SK-N-SH (cell line): ENCODE data around the gene UST. TPM values are rescaled to one million over a fixed set of nuclear protein-coding genes. Genes with fewer than 3 reads are reported as not detected.
"Not testable (repeated sequence)": the region's sequence is repeated elsewhere in the genome, so short reads cannot be mapped to it uniquely, and the experiment has no call there.

ENCODE experiments used
- CTCF ChIA-PET: fragments of 300-600, 350-600 bp; formaldehyde crosslinking; extraction: SDS; loops from one replicate; lab custom pipeline; 2021; lab: Yijun Ruan, JAX
- POLR2A ChIA-PET: fragments of 350-600 bp; sonication (Branson Sonifier 250); formaldehyde crosslinking; extraction: SDS; loops from one replicate; lab custom pipeline; 2020; ENCODE audit warnings: antibody characterized with exemption, inconsistent platforms; lab: Yijun Ruan, JAX
- DNase-seq: peaks from one replicate; pipeline ENCODE4 v3.0.0; 2012
- H2AFZ ChIP-seq: fragments of 200-600 bp; sonication (generic); 2 replicates; pipeline ENCODE4 v1.8.1; 2016; ENCODE audit warnings: antibody characterized with exemption, mild to moderate bottlenecking, low read depth
- H3F3A ChIP-seq: fragments of 200-600 bp; sonication (generic); replicated peaks from 2 replicates; pipeline ENCODE3; 2016; ENCODE audit warnings: antibody characterized with exemption, mild to moderate bottlenecking; ENCODE audit not compliant: insufficient read depth
- H3K27ac ChIP-seq, 2 experiments: fragments of 200-500 bp in 1 of 2; fragments of 200-600 bp in 1 of 2; sonication (Bioruptor generic) in 1 of 2; sonication (generic), shearing (Covaris generic) in 1 of 2; 2 replicates each; pipeline versions ENCODE4 v1.5.1 to v1.6.1; 2014 to 2016; ENCODE audit warnings: low read depth in 2 of 2, inconsistent platforms in 1 of 2, low read length in 1 of 2, mild to moderate bottlenecking in 1 of 2, mixed read lengths in 1 of 2
- H3K27me3 ChIP-seq: fragments of 200-600 bp; sonication (generic), shearing (Covaris generic); 2 replicates; pipeline ENCODE4 v1.6.1; 2016; ENCODE audit warnings: mixed run types; ENCODE audit not compliant: insufficient read depth
- H3K36me3 ChIP-seq, 2 experiments: fragments of 200-500 bp in 1 of 2; fragments of 200-600 bp in 1 of 2; sonication (Bioruptor generic) in 1 of 2; sonication (generic) in 1 of 2; replicated peaks in 1 of 2; 2 replicates each; pipeline versions ENCODE3 to v1.5.1; 2014 to 2016; ENCODE audit warnings: low read length in 1 of 2, mild to moderate bottlenecking in 1 of 2; ENCODE audit not compliant: insufficient read depth in 2 of 2, control insufficient read depth in 1 of 2
- H3K4me1 ChIP-seq, 2 experiments: fragments of 200-500 bp in 1 of 2; fragments of 200-600 bp in 1 of 2; sonication (Bioruptor generic) in 1 of 2; sonication (generic), shearing (Covaris generic) in 1 of 2; 2 replicates each; pipeline versions ENCODE4 v1.5.1 to v1.6.1; 2014 to 2016; ENCODE audit warnings: low read depth in 1 of 2, low read length in 1 of 2, mixed run types in 1 of 2; ENCODE audit not compliant: insufficient read depth in 2 of 2, control insufficient read depth in 1 of 2
- H3K4me2 ChIP-seq: fragments of 200-600 bp; sonication (generic), shearing (Covaris generic); 2 replicates; pipeline ENCODE4 v1.6.1; 2017; ENCODE audit warnings: mixed run types
- H3K4me3 ChIP-seq, 2 experiments: fragments of 200-500 bp in 1 of 2; fragments of 200-600 bp in 1 of 2; sonication (Bioruptor generic) in 1 of 2; sonication (generic), shearing (Covaris generic) in 1 of 2; 2 replicates each; pipeline versions ENCODE4 v1.5.1 to v1.8.1; 2014 to 2016; ENCODE audit warnings: low read depth in 2 of 2, inconsistent platforms in 1 of 2, low read length in 1 of 2, mild to moderate bottlenecking in 1 of 2, mixed read lengths in 1 of 2, moderate library complexity in 1 of 2
- H3K79me2 ChIP-seq: fragments of 200-600 bp; sonication (generic); 2 replicates; pipeline ENCODE4 v1.8.1; 2017; ENCODE audit warnings: mild to moderate bottlenecking; ENCODE audit not compliant: insufficient read depth
- H3K9ac ChIP-seq: fragments of 200-600 bp; sonication (generic); 2 replicates; pipeline ENCODE4 v1.6.1; 2017; ENCODE audit warnings: mixed run types
- H3K9me2 ChIP-seq: fragments of 200-600 bp; sonication (generic); 2 replicates; pipeline ENCODE4 v1.6.1; 2017; ENCODE audit warnings: mixed run types
- H3K9me3 ChIP-seq: fragments of 200-600 bp; sonication (generic); 2 replicates; pipeline ENCODE4 v1.6.1; 2017; ENCODE audit warnings: mixed run types, mild to moderate bottlenecking, moderate library complexity
- H4K20me1 ChIP-seq: fragments of 200-600 bp; sonication (generic); 2 replicates; pipeline ENCODE4 v1.6.1; 2017; ENCODE audit warnings: mild to moderate bottlenecking, mixed run types; ENCODE audit not compliant: insufficient read depth
- EP300 ChIP-seq, 2 experiments: IDR thresholded peaks; 2 replicates each; pipeline versions ENCODE4 v1.4.0 to v1.6.1; 2012; ENCODE audit warnings: borderline replicate concordance in 1 of 2, low read depth in 1 of 2, low read length in 1 of 2
- EZH2phosphoT487 ChIP-seq: fragments of 200-600 bp; sonication (generic); IDR thresholded peaks from 2 replicates; pipeline ENCODE4 v1.6.1; 2017; ENCODE audit warnings: low read depth, mixed run types, mild to moderate bottlenecking, antibody characterized with exemption, moderate library complexity, borderline replicate concordance
- FOXJ3 ChIP-seq: sonication (generic); formaldehyde crosslinking; IDR thresholded peaks from 2 replicates; pipeline ENCODE4 v1.5.1; 2020; ENCODE audit warnings: mild to moderate bottlenecking, missing genetic modification reagents
- GABPA ChIP-seq: IDR thresholded peaks from 2 replicates; pipeline ENCODE4 v1.4.0; 2012; ENCODE audit warnings: low read depth, mild to moderate bottlenecking
- JUND ChIP-seq: IDR thresholded peaks from 2 replicates; pipeline ENCODE4 v1.4.0; 2012
- MXI1 ChIP-seq: IDR thresholded peaks from 2 replicates; pipeline ENCODE4 v1.6.1; 2012; ENCODE audit warnings: mild to moderate bottlenecking, low read depth, low read length, improper control_type of control experiment
- NFIC ChIP-seq: IDR thresholded peaks from 2 replicates; pipeline ENCODE4 v1.4.0; 2012; ENCODE audit warnings: borderline replicate concordance
- NRF1 ChIP-seq: IDR thresholded peaks from 2 replicates; pipeline ENCODE4 v1.6.1; 2012; ENCODE audit warnings: low read depth, mild to moderate bottlenecking, low read length
- RAD21 ChIP-seq: IDR thresholded peaks from 2 replicates; pipeline ENCODE4 v1.6.1; 2012; ENCODE audit warnings: mild to moderate bottlenecking, low read length
- RFX5 ChIP-seq: IDR thresholded peaks from 2 replicates; pipeline ENCODE4 v1.6.1; 2012; ENCODE audit warnings: mild to moderate bottlenecking, improper control_type of control experiment, low read length
- TEAD4 ChIP-seq: IDR thresholded peaks from 2 replicates; pipeline ENCODE4 v1.4.0; 2012; ENCODE audit warnings: mild to moderate bottlenecking, borderline replicate concordance; ENCODE audit not compliant: insufficient read depth
- USF1 ChIP-seq: IDR thresholded peaks from 2 replicates; pipeline ENCODE4 v1.4.0; 2012; ENCODE audit warnings: low read depth, borderline replicate concordance
- YY1 ChIP-seq: IDR thresholded peaks from 2 replicates; pipeline ENCODE4 v1.4.0; 2012; ENCODE audit warnings: low read depth, mild to moderate bottlenecking
- ZBTB33 ChIP-seq: IDR thresholded peaks from 2 replicates; pipeline ENCODE4 v1.4.0; 2012; ENCODE audit warnings: low read depth, borderline replicate concordance
- WGBS: methylation state at CpG from one replicate; pipeline ENCODE4 v1.1.6; 2017; ENCODE audit warnings: low lambda C conversion rate; 5-methylcytosine and 5-hydroxymethylcytosine counted together
- polyA plus RNA-seq, 3 experiments: library from polyadenylated mRNA; depleted of rRNA; stranded (reverse); fragments of >200 nt; gene quantifications; 2 replicates each; pipeline ENCODE4 v1.2.3, GENCODE V29; 2012
- TF ChIP-seq, protein P1 (sequence below): fragments of 200-600 bp; sonication (generic); IDR thresholded peaks from 2 replicates; pipeline ENCODE4 v1.6.1; 2017; ENCODE audit warnings: antibody characterized with exemption, mild to moderate bottlenecking, moderate library complexity

Gene UST
- polyA plus RNA-seq, 1 of the 3 experiments (the other 2 are of a cell fraction) = 1.7 TPM

- H3K36me3 ChIP-seq = no peaks in the 10 kb centered on the region
- no peaks in the 10 kb centered on the region for H3K9me2 ChIP-seq
- CTCF ChIA-PET = no interaction called here
- H2AFZ ChIP-seq = no peak overlapping the region
- no peak overlapping the region for H3K4me2 ChIP-seq
- no peak for DNase-seq
- POLR2A ChIA-PET = no interaction called here
- H3K27me3 ChIP-seq = peaks cover 15% of the 10 kb centered on the region; the same call in 1 of the 2 replicates
- H3K27ac ChIP-seq = no peak overlapping the region
- H3K79me2 ChIP-seq = no peaks in the 10 kb centered on the region
- no peaks in the 10 kb centered on the region for H3K9me3 ChIP-seq
- 11% methylated on average over 5 of the region's 5 CpGs for WGBS
- TF ChIP-seq YY1 = no peak
- TF ChIP-seq RAD21 = no peak
- no peak for TF ChIP-seq EZH2phosphoT487
- no peak for TF ChIP-seq NRF1
- no peak for TF ChIP-seq MXI1
- TF ChIP-seq FOXJ3 (CRISPR knock-in tag) = no peak
- TF ChIP-seq JUND = no peak
- no peak for TF ChIP-seq NFIC
- TF ChIP-seq TEAD4 = no peak
- TF ChIP-seq, protein P1, sequence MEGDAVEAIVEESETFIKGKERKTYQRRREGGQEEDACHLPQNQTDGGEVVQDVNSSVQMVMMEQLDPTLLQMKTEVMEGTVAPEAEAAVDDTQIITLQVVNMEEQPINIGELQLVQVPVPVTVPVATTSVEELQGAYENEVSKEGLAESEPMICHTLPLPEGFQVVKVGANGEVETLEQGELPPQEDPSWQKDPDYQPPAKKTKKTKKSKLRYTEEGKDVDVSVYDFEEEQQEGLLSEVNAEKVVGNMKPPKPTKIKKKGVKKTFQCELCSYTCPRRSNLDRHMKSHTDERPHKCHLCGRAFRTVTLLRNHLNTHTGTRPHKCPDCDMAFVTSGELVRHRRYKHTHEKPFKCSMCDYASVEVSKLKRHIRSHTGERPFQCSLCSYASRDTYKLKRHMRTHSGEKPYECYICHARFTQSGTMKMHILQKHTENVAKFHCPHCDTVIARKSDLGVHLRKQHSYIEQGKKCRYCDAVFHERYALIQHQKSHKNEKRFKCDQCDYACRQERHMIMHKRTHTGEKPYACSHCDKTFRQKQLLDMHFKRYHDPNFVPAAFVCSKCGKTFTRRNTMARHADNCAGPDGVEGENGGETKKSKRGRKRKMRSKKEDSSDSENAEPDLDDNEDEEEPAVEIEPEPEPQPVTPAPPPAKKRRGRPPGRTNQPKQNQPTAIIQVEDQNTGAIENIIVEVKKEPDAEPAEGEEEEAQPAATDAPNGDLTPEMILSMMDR = no peak
- no peak for TF ChIP-seq ZBTB33
- H3F3A ChIP-seq = no peaks in the 10 kb centered on the region
- H3K4me3 ChIP-seq = no peak overlapping the region
- H4K20me1 ChIP-seq = no peaks in the 10 kb centered on the region
- H3K4me1 ChIP-seq = no peaks in the 10 kb centered on the region
- H3K9ac ChIP-seq = no peak overlapping the region
Measured at GRCh38 chr6:148912252-148912651, 165.4 kb downstream of the UST start.

- H3F3A ChIP-seq = no peaks in the 10 kb centered on the region
- H3K27me3 ChIP-seq = peaks cover 6% of the 10 kb centered on the region; the same call in 1 of the 2 replicates
- no peak overlapping the region for H3K4me3 ChIP-seq
- no peaks in the 10 kb centered on the region for H3K9me2 ChIP-seq
- no peak overlapping the region for H3K9ac ChIP-seq
- no peaks in the 10 kb centered on the region for H3K79me2 ChIP-seq
- H3K4me2 ChIP-seq = no peak overlapping the region
- H4K20me1 ChIP-seq = no peaks in the 10 kb centered on the region
- ChIA-PET CTCF (no interaction called here), POLR2A (no interaction called here)
- TF ChIP-seq GABPA (no peak), NRF1 (no peak), NFIC (no peak), RAD21 (no peak), RFX5 (no peak), USF1 (no peak), FOXJ3 (CRISPR knock-in tag) (no peak), YY1 (no peak), EP300 (IDR thresholded peaks at IDR 0.05; ENCODE audit: borderline replicate concordance in 1 of 2, low read depth in 1 of 2, low read length in 1 of 2) (no peak)
- no peak for DNase-seq
- no peak overlapping the region for H2AFZ ChIP-seq
- no peaks in the 10 kb centered on the region for H3K4me1 ChIP-seq
- no peaks in the 10 kb centered on the region for H3K9me3 ChIP-seq
- 33% methylated on average over 1 of the region's 1 CpG for WGBS
- no peak overlapping the region for H3K27ac ChIP-seq
- no peaks in the 10 kb centered on the region for H3K36me3 ChIP-seq
Measured at GRCh38 chr6:148915810-148916209, 169.0 kb downstream of the UST start.

DNA sequence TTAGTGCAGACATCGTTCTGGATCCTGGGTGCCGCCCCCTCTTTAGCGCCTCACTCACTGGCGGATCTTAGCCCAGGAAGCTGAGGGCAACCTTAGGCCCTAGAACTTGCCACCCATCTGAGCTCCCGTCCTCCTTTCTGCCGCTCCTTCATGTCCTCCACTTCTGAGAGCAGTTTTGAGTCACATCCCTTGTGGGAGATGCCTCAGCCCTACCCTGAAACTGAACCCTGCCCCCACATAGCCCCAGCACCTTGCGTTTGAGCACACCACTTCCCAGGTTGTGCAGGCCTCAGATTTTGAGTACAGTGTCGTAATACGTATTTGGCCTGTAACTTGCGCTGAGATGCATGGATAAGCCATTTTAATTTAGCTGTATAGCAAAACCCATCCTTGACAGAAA is 169.7 kb downstream of the UST start:
- H3K36me3 ChIP-seq, H2AFZ ChIP-seq, H3K27ac ChIP-seq, CTCF ChIA-PET, H3K9me3 ChIP-seq, H3K4me3 ChIP-seq, H4K20me1 ChIP-seq, DNase-seq, H3K27me3 ChIP-seq, H3K79me2 ChIP-seq, H3K4me2 ChIP-seq, H3K4me1 ChIP-seq, POLR2A ChIA-PET, H3K9ac ChIP-seq, H3F3A ChIP-seq, H3K9me2 ChIP-seq: not testable (repeated sequence)
- 62% methylated on average over 9 of the region's 10 CpGs for WGBS
